ENCODE measurements around the gene GMPS.

DNA sequence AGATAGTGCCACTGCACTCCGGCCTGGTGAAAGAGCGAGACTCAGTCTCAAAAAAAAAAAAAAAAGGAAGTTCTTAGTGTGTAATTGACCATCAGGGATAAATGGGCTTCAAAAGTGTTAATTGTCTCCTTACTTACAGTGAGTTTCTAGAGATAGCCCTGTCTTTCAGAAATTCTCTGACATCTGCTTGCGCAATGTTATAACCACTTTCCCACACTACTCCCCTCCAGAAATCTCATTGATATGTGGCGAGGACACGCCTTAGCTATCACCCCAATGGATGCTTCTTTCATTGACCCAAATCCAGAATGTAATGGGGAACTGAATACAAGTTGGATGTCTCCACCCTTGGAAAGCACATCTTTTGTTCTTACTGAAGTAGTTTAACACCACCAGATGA is 70.9 kb downstream of the GMPS start:
- TF ChIP-seq, protein P1, sequence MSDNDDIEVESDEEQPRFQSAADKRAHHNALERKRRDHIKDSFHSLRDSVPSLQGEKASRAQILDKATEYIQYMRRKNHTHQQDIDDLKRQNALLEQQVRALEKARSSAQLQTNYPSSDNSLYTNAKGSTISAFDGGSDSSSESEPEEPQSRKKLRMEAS (IDR thresholded peaks at IDR 0.05) = no peak
- TF ChIP-seq TEAD4 (IDR thresholded peaks at IDR 0.05) = no peak
- no peak for TF ChIP-seq RAD21 (IDR thresholded peaks at IDR 0.05; ENCODE audit: low read depth)
- no peak for TF ChIP-seq EP300 (IDR thresholded peaks at IDR 0.05; ENCODE audit: borderline replicate concordance)
- no peak for TF ChIP-seq TAF1 (IDR thresholded peaks at IDR 0.05; ENCODE audit: low read depth)
- no peak for TF ChIP-seq TCF12 (IDR thresholded peaks at IDR 0.05; ENCODE audit: low read depth)
- TF ChIP-seq CREB1 (IDR thresholded peaks at IDR 0.05; ENCODE audit: low read depth) = no peak
- no peak for TF ChIP-seq YY1 (IDR thresholded peaks at IDR 0.05; ENCODE audit: low read depth)
- no peak for TF ChIP-seq EGR1 (IDR thresholded peaks at IDR 0.05)

All from Ishikawa (cell line).